Trophoblast cell (in vitro differentiated cells and primary cell): ENCODE data around the gene ZNF823.
"Not testable (repeated sequence)": the region's sequence is repeated elsewhere in the genome, so short reads cannot be mapped to it uniquely, and the experiment has no call there.

ENCODE experiments used
- DNase-seq, 2 donors: peaks; one replicate each; pipeline ENCODE4 v3.0.0-alpha.2; 2016
- H2AFZ ChIP-seq: 2 replicates; pipeline ENCODE4 v1.6.1; 2013; ENCODE audit warnings: low read length, moderate library complexity, mild to moderate bottlenecking; ENCODE audit not compliant: insufficient read depth, poor library complexity
- H2AK5ac ChIP-seq: 2 replicates; pipeline ENCODE4 v1.6.1; 2013; ENCODE audit warnings: mild to moderate bottlenecking, low read length
- H2BK120ac ChIP-seq: 2 replicates; pipeline ENCODE4 v1.6.1; 2013; ENCODE audit warnings: low read length, mild to moderate bottlenecking, moderate library complexity; ENCODE audit not compliant: insufficient read depth, poor library complexity
- H2BK12ac ChIP-seq: 2 replicates; pipeline ENCODE4 v1.6.1; 2013; ENCODE audit warnings: mild to moderate bottlenecking, low read length, moderate library complexity
- H2BK5ac ChIP-seq: 2 replicates; pipeline ENCODE4 v1.6.1; 2013; ENCODE audit warnings: low read length, low read depth, moderate library complexity, mild to moderate bottlenecking; ENCODE audit not compliant: poor library complexity
- H3K14ac ChIP-seq: 2 replicates; pipeline ENCODE4 v1.6.1; 2013; ENCODE audit warnings: mild to moderate bottlenecking, low read length
- H3K18ac ChIP-seq: 2 replicates; pipeline ENCODE4 v1.6.1; 2013; ENCODE audit warnings: mild to moderate bottlenecking, low read length
- H3K23ac ChIP-seq: 2 replicates; pipeline ENCODE4 v1.6.1; 2013; ENCODE audit warnings: low read length
- H3K27ac ChIP-seq: 2 replicates; pipeline ENCODE4 v1.5.1; 2013; ENCODE audit warnings: low read depth, mild to moderate bottlenecking, inconsistent platforms, low read length, moderate library complexity
- H3K27me3 ChIP-seq: 2 replicates; pipeline ENCODE4 v1.6.1; 2013; ENCODE audit warnings: inconsistent platforms, mild to moderate bottlenecking, low read length, moderate library complexity; ENCODE audit not compliant: insufficient read depth
- H3K36me3 ChIP-seq, 2 experiments: 1 replicate in 1 of 2; 2 replicates in 1 of 2; pipeline ENCODE4 v1.6.1; 2013; ENCODE audit warnings: low read length in 2 of 2, mild to moderate bottlenecking in 2 of 2, moderate library complexity in 1 of 2; ENCODE audit not compliant: insufficient read depth in 2 of 2, control insufficient read depth in 1 of 2
- H3K4ac ChIP-seq: 2 replicates; pipeline ENCODE4 v1.6.1; 2013; ENCODE audit warnings: low read depth, mild to moderate bottlenecking, low read length, moderate library complexity
- H3K4me1 ChIP-seq, 2 experiments: 1 replicate in 1 of 2; 2 replicates in 1 of 2; pipeline ENCODE4 v1.6.1; 2013; ENCODE audit warnings: low read length in 2 of 2, mild to moderate bottlenecking in 2 of 2, moderate library complexity in 1 of 2; ENCODE audit not compliant: insufficient read depth in 2 of 2, control insufficient read depth in 1 of 2
- H3K4me2 ChIP-seq: 2 replicates; pipeline ENCODE4 v1.6.1; 2013; ENCODE audit warnings: inconsistent platforms, mild to moderate bottlenecking, low read length, moderate library complexity
- H3K4me3 ChIP-seq: 2 replicates; pipeline ENCODE4 v1.5.1; 2013; ENCODE audit warnings: mild to moderate bottlenecking, low read depth, low read length, inconsistent platforms
- H3K79me1 ChIP-seq: one replicate; pipeline ENCODE4 v1.6.1; 2013; ENCODE audit warnings: low read length
- H3K79me2 ChIP-seq: 2 replicates; pipeline ENCODE4 v1.6.1; 2013; ENCODE audit warnings: low read length, mild to moderate bottlenecking; ENCODE audit not compliant: control insufficient read depth, insufficient read depth, poor library complexity
- H3K9ac ChIP-seq: 2 replicates; pipeline ENCODE4 v1.6.1; 2013; ENCODE audit warnings: mild to moderate bottlenecking, low read length
- H3K9me3 ChIP-seq: 2 replicates; pipeline ENCODE4 v1.6.1; 2013; ENCODE audit warnings: low read depth, mild to moderate bottlenecking, control low read depth, inconsistent platforms, low read length; ENCODE audit not compliant: insufficient read depth
- H4K12ac ChIP-seq: 2 replicates; pipeline ENCODE4 v1.6.1; 2013; ENCODE audit warnings: low read depth, mild to moderate bottlenecking, low read length, moderate library complexity
- H4K8ac ChIP-seq: 2 replicates; pipeline ENCODE4 v1.6.1; 2013; ENCODE audit warnings: low read depth, mild to moderate bottlenecking, low read length, moderate library complexity
- H4K91ac ChIP-seq: one replicate; pipeline ENCODE4 v1.6.1; 2013; ENCODE audit warnings: low read depth, mild to moderate bottlenecking, low read length, moderate library complexity
- WGBS: extraction: QIAGEN DNeasy Blood & Tissue Kit; methylation state at CpG from one replicate; pipeline ENCODE4 v1.1.7; 2013; ENCODE audit warnings: missing lambda C conversion rate; ENCODE audit not compliant: insufficient read length, insufficient coverage; ENCODE audit errors: extremely low coverage; 5-methylcytosine and 5-hydroxymethylcytosine counted together

Gene ZNF823

DNA sequence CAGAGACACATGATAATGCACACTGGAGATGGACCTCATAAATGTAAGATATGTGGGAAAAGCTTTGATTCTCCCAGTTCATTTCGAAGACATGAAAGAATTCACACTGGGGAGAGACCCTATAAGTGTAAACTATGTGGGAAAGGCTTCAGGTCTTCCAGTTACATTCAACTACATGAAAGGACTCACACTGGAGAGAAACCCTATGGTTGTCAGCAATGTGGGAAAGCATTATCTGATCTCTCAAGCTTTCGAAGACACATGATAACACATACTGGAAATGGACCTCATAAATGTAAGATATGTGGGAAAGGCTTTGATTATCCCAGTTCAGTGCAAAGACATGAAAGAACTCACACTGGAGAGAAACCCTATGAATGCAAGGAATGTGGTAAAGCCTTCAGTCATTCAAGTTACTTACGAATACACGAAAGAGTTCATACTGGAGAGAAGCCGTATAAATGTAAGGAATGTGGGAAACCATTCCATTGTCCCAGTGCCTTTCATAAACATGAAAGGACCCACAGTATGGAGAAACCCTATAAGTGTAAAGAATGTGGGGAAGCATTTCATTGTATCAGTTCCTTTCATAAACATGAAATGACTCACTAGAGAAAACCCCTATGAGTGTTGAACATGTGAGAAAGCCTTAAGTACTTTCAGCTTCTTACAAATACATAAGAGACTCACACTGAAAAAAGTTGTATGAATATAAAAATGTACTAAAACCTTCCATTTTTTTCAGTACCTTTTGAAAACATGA is 42.7 kb upstream of the ZNF823 start:
- H4K8ac ChIP-seq, result no peak overlapping the region
- no peak overlapping the region for H3K4ac ChIP-seq
- H2BK5ac ChIP-seq, result no peak overlapping the region
- no peaks in the 10 kb centered on the region for H3K79me2 ChIP-seq
- no peak overlapping the region for H2BK12ac ChIP-seq
- peaks cover 5 to 7% of the 10 kb centered on the region in 2 experiments for H3K36me3 ChIP-seq
- H4K12ac ChIP-seq, result no peak overlapping the region
- no peak overlapping the region for H3K18ac ChIP-seq
- H3K4me1 ChIP-seq, result no peaks in the 10 kb centered on the region
- no peaks in the 10 kb centered on the region for H3K79me1 ChIP-seq
- no peak overlapping the region for H4K91ac ChIP-seq
- H3K27me3 ChIP-seq, result no peaks in the 10 kb centered on the region
- no peak overlapping the region for H3K4me3 ChIP-seq
- no peak overlapping the region for H3K9ac ChIP-seq
- H3K9me3 ChIP-seq, result peaks cover 6% of the 10 kb centered on the region
- no peak overlapping the region for H3K14ac ChIP-seq
- no peak overlapping the region for H3K23ac ChIP-seq
- H2AK5ac ChIP-seq, result no peak overlapping the region
- no peak overlapping the region for H2AFZ ChIP-seq
- no peak overlapping the region for H3K4me2 ChIP-seq
- no CpG with 5 or more reads among the region's 5 CpGs for WGBS
- DNase-seq, result peak; percentile 19 to 83
- H3K27ac ChIP-seq, result no peak overlapping the region
- no peak overlapping the region for H2BK120ac ChIP-seq

DNA sequence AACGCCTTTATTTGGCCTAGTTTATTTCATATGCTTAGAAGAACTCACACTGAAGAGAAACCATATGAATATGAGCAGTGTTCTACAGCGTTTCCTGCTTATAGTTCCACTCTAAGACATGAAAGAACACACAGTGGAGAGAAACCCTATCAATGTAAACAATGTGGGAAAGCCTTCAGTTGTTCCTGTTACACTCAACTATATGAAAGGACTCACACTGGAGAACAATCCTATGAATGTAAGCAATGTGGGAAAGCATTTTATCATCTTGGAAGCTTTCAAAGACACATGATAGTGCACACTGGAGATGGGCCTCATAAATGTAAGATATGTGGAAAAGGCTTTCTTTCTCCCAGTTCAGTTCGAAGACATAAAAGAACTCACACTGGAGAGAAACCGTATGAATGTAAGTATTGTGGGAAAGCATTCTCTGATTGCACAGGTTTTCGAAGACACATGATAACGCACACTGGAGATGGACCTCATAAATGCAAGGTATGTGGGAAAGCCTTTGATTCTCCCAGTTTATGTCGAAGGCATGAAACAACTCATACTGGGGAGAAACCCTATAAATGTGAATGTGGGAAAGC is 41.8 kb upstream of the ZNF823 start:
- no CpG with 5 or more reads among the region's 7 CpGs for WGBS
- no peak overlapping the region for H2BK5ac ChIP-seq
- no peak overlapping the region for H2BK12ac ChIP-seq
- H3K18ac ChIP-seq, result no peak overlapping the region
- no peak overlapping the region for H3K27ac ChIP-seq
- peaks cover 6% of the 10 kb centered on the region for H3K9me3 ChIP-seq
- no peak overlapping the region for H3K4me3 ChIP-seq
- H3K36me3 ChIP-seq, result peaks cover 5 to 7% of the 10 kb centered on the region in 2 experiments
- no peaks in the 10 kb centered on the region for H3K4me1 ChIP-seq
- no peak overlapping the region for H3K4me2 ChIP-seq
- H3K23ac ChIP-seq, result no peak overlapping the region
- no peak overlapping the region for H4K91ac ChIP-seq
- no peaks in the 10 kb centered on the region for H3K79me1 ChIP-seq
- no peak overlapping the region for H2BK120ac ChIP-seq
- no peak overlapping the region for H4K12ac ChIP-seq
- no peak overlapping the region for H2AK5ac ChIP-seq
- no peak overlapping the region for H3K14ac ChIP-seq
- H4K8ac ChIP-seq, result no peak overlapping the region
- no peaks in the 10 kb centered on the region for H3K79me2 ChIP-seq
- no peak overlapping the region for H3K9ac ChIP-seq
- H3K27me3 ChIP-seq, result no peaks in the 10 kb centered on the region
- no peak for DNase-seq
- no peak overlapping the region for H3K4ac ChIP-seq
- H2AFZ ChIP-seq, result no peak overlapping the region

DNA sequence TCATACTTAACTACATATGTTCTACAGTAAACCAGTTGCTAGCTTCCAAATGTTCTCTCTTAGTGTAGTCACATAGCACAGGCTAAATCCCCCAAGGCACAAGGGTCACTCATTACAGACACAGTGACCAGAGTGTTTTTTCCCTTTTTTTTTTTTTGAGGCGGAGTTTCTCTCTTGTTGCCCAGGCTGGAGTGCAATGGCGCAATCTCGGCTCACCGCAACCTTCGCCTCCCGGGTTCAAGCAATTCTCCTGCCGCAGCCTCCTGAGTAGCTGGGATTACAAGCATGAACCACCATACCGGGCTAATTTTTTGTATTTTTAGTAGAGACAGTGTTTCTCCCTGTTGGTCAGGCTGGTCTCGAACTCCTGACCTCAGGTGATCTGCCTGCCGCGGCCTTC is 37.9 kb upstream of the ZNF823 start:
- not testable (repeated sequence) for H3K23ac ChIP-seq, H3K14ac ChIP-seq, H3K4me1 ChIP-seq, H4K91ac ChIP-seq, H3K27ac ChIP-seq, H3K9ac ChIP-seq, H2BK5ac ChIP-seq, H3K79me2 ChIP-seq, H3K4me2 ChIP-seq, H2AFZ ChIP-seq, H3K4me3 ChIP-seq, H3K27me3 ChIP-seq, H2BK12ac ChIP-seq, H4K8ac ChIP-seq, H3K36me3 ChIP-seq, H2BK120ac ChIP-seq, H4K12ac ChIP-seq, H3K9me3 ChIP-seq, H3K79me1 ChIP-seq, H3K18ac ChIP-seq, DNase-seq, H2AK5ac ChIP-seq, H3K4ac ChIP-seq
- WGBS, result no CpG with 5 or more reads among the region's 11 CpGs

DNA sequence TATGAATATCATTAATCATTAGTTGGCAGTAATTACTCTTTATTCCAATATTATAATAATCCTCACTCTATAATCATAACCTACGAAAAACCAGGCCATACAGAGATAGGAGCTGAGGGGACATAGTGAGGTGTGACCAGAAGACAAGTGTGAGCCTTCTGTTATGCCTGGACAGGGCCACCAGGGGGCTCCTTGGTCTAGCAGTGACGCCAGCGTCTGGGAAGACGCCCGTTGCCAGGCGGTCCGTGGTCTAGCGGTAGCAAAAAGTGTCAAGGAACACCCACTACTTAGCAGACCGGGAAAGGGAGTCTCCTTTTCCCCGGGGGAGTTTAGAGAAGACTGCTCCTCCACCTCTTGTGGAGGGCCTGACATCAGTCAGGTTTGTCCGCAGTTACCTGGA is 32.8 kb upstream of the ZNF823 start:
- not testable (repeated sequence) for H3K4me2 ChIP-seq, H2BK120ac ChIP-seq, H4K12ac ChIP-seq, H2BK12ac ChIP-seq, H3K79me1 ChIP-seq, H2AK5ac ChIP-seq, H4K8ac ChIP-seq, H2BK5ac ChIP-seq, H3K4ac ChIP-seq, H3K14ac ChIP-seq, H3K27me3 ChIP-seq, H3K18ac ChIP-seq, H3K36me3 ChIP-seq, H3K27ac ChIP-seq, H3K9ac ChIP-seq, DNase-seq, H3K4me1 ChIP-seq, H2AFZ ChIP-seq, H3K4me3 ChIP-seq, H4K91ac ChIP-seq, H3K79me2 ChIP-seq, H3K23ac ChIP-seq
- WGBS, result no CpG with 5 or more reads among the region's 11 CpGs
- peaks cover 11% of the 10 kb centered on the region for H3K9me3 ChIP-seq
